Lung (tissue), 12 donors: ENCODE data around the gene CHSY1. TPM values are rescaled to one million over a fixed set of nuclear protein-coding genes. Genes with fewer than 3 reads are reported as not detected.

Experiments used
- ATAC-seq: fragments of 200-7000 bp; cut with Tn5 transposase; one replicate; pipeline ENCODE4 v1.9.1; 2020; ENCODE audit warnings: moderate number of reproducible peaks; ENCODE audit not compliant: insufficient read depth, low FRiP score
- DNase-seq, 3 donors: peaks; one replicate each; pipeline ENCODE4 v3.0.0-alpha.2; 2013 to 2017
- H3K27ac ChIP-seq, 2 donors: one replicate each; pipeline ENCODE4 v1.5.1; 2013; ENCODE audit warnings: mild to moderate bottlenecking in 2 of 2, moderate library complexity in 2 of 2, control low read depth in 1 of 2, inconsistent platforms in 1 of 2, low read depth in 1 of 2, low read length in 1 of 2
- H3K27me3 ChIP-seq, 3 donors: one replicate each; pipeline ENCODE4 v1.5.1; 2013; ENCODE audit warnings: low read length in 2 of 3; ENCODE audit not compliant: control insufficient read depth in 3 of 3, insufficient read depth in 3 of 3
- H3K36me3 ChIP-seq, 4 donors: one replicate each; pipeline ENCODE4 v1.5.1; 2013; ENCODE audit warnings: low read length in 4 of 4, mild to moderate bottlenecking in 1 of 4, moderate library complexity in 1 of 4; ENCODE audit not compliant: control insufficient read depth in 4 of 4, insufficient read depth in 4 of 4
- H3K4me1 ChIP-seq, 5 donors: one replicate each; pipeline ENCODE4 v1.5.1; 2013; ENCODE audit warnings: low read length in 5 of 5, mild to moderate bottlenecking in 2 of 5, moderate library complexity in 1 of 5; ENCODE audit not compliant: control insufficient read depth in 5 of 5, insufficient read depth in 5 of 5
- H3K4me3 ChIP-seq: one replicate; pipeline ENCODE4 v1.5.1; 2013; ENCODE audit warnings: mild to moderate bottlenecking, control low read depth, moderate library complexity
- H3K9ac ChIP-seq, 2 donors: one replicate each; pipeline ENCODE4 v1.5.1; 2013; ENCODE audit warnings: low read length in 2 of 2, control low read depth in 1 of 2; ENCODE audit not compliant: insufficient read depth in 1 of 2
- H3K9me3 ChIP-seq, 4 donors: one replicate each; pipeline ENCODE4 v1.5.1; 2013; ENCODE audit warnings: low read length in 3 of 4, mild to moderate bottlenecking in 1 of 4, moderate library complexity in 1 of 4; ENCODE audit not compliant: control insufficient read depth in 4 of 4, insufficient read depth in 3 of 4
- CTCF ChIP-seq: IDR thresholded peaks from 2 replicates; pipeline ENCODE4 v1.5.1; 2012; ENCODE audit warnings: mild to moderate bottlenecking; ENCODE audit errors: control extremely low read depth, extremely low read depth
- WGBS, 2 donors: extraction: QIAGEN DNeasy Blood & Tissue Kit; methylation state at CpG; one replicate each; pipeline ENCODE4 v1.1.7; 2013; 5-methylcytosine and 5-hydroxymethylcytosine counted together
- polyA plus RNA-seq, 2 donors: library from polyadenylated mRNA; stranded (reverse); fragments of 200-250 nt; gene quantifications; one replicate each; pipeline ENCODE4 v1.2.1, GENCODE V29; 2013
- total RNA-seq, 2 donors: library from RNA; depleted of rRNA in 1 of 2; stranded (reverse); fragments of >200 nt in 1 of 2; gene quantifications; one replicate each; pipeline ENCODE4 v1.2.1, GENCODE V29; 2014 to 2021
- donor health status: control.
- donor health status: control.
- donor health status: Bipolar disorder and iron deficiency.
- donor health status: healthy.
- donor health status: DM: yes; HTN: yes; CAD: no.

CHSY1 gene
- total and polyA plus RNA-seq, 4 donors: 11.8 to 52.2 (median 30.4) TPM

GRCh38 chr15:101168898-101169494 is 82.9 kb downstream of the CHSY1 start:
- peaks cover 0 to 3% (median 0%) of the 10 kb centered on the region in 4 donors for H3K36me3 ChIP-seq
- H3K27ac ChIP-seq: peak overlapping the region; percentile 30 to 97
- no peak overlapping the region for H3K9ac ChIP-seq
- WGBS, 2 donors: 91 to 96% methylated on average over 6 of the region's 6 CpGs
- H3K9me3 ChIP-seq: peaks cover 3 to 19% (median 4%) of the 10 kb centered on the region in 4 donors
- no peak for TF ChIP-seq CTCF
- H3K4me3 ChIP-seq: no peak overlapping the region
- H3K27me3 ChIP-seq: no peaks in the 10 kb centered on the region
- peaks cover 0 to 53% (median 14%) of the 10 kb centered on the region in 5 donors for H3K4me1 ChIP-seq
- DNase-seq (no peak), ATAC-seq (no peak)

GRCh38 chr15:101168463-101168824 is 83.4 kb downstream of the CHSY1 start:
- WGBS, 2 donors: 13 to 17% methylated on average over 1 of the region's 1 CpG

DNA sequence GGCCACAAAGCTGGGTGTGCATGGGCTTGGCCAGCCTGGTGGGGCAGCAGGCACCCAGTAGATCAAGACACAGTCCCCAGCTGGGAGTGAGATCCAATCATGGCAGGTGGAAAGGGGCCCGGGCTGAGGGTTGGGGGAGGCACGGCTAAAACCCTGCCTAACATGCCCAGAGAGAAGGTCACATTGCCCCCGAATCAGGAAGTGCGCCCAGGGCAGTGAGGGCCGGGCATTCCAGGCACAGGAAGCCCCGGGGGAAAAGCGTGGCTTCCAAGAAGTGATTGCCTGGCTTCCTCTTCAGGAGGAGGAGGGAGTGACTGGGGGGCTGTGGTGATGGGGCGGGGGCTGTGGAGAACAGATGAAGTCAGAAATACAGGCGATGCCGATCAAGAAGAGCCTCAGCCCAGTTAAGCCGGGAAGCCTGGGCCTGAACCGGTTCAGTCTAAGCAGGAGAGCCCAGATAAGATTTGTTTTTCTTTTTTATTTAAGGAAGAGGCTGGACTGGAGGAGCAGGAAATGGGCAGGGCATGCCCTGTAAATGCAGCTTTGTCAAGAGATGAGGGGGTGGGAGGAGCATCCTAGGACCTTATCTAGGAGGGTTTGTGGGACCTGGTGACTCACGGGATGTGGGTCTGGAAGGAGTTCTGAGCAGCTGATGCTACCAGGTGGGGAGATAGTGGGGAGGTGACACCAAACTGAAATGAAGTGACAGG is 83.9 kb downstream of the CHSY1 start:
- ATAC-seq (peak; percentile 84), DNase-seq (peak in 2 of 3 donors; percentile 53 to 75)
- TF ChIP-seq CTCF: no peak
- Histone ChIP-seq H3K4me1 (peaks cover 0 to 50% (median 15%) of the 10 kb centered on the region in 5 donors), H3K27ac (peak overlapping the region; percentile 78 to 97), H3K9me3 (peaks cover 3 to 20% (median 4%) of the 10 kb centered on the region in 4 donors), H3K9ac (no peak overlapping the region), H3K27me3 (no peaks in the 10 kb centered on the region), H3K4me3 (no peak overlapping the region), H3K36me3 (peaks cover 0 to 3% (median 0%) of the 10 kb centered on the region in 4 donors)
- WGBS, 2 donors: 3 to 13% methylated on average over 13 of the region's 13 CpGs

More at GRCh38 chr15:101168463-101168824, 83.4 kb downstream of the CHSY1 start:
- peaks cover 3 to 20% (median 4%) of the 10 kb centered on the region in 4 donors for H3K9me3 ChIP-seq
- H3K27me3 ChIP-seq: no peaks in the 10 kb centered on the region
- H3K36me3 ChIP-seq: peaks cover 0 to 3% (median 0%) of the 10 kb centered on the region in 4 donors
- no peak overlapping the region for H3K9ac ChIP-seq
- H3K27ac ChIP-seq: peak overlapping the region; percentile 30 to 97
- DNase-seq: peak in 1 of 3 donors; percentile 38
- peaks cover 0 to 50% (median 15%) of the 10 kb centered on the region in 5 donors for H3K4me1 ChIP-seq
- no peak overlapping the region for H3K4me3 ChIP-seq
- no peak for TF ChIP-seq CTCF
- ATAC-seq: peak; percentile 25
